ENCODE data around the gene CCDC186. TPM values are rescaled to one million over a fixed set of nuclear protein-coding genes. Genes with fewer than 3 reads are reported as not detected.
A peak's percentile ranks its signal among the peaks of the same experiment; 100 is the strongest.

The CCDC186 gene
- total and polyA plus RNA-seq, 10 donors = 3.0 to 48.6 (median 31.9) TPM

DNA sequence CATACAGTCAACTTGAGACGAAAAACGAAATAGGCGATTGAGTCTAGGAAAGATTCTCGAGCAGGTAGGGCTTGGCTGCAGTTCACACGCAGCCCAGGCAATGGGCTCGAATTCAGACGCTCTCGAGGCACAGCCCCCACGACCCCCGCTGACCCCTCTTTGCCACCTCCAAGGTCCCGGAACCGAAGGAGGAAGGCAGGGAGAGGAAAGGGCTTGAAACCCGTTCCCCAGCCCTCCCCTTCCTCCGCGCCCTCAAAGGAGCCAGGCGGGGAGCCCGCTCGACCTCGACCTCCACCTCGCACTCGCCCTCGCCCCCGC is 441 bp downstream of the CCDC186 start:
- no peak for TF ChIP-seq CTCF (IDR thresholded peaks at IDR 0.05 in 8 of 11, conservative IDR thresholded peaks at IDR 0.05 in 3 of 11)
- TF ChIP-seq POLR2AphosphoS5 (IDR thresholded peaks at IDR 0.05) = no peak
- no peak for TF ChIP-seq POLR2A (IDR thresholded peaks at IDR 0.05)
- Histone ChIP-seq H3K27ac (peak overlapping the region; percentile 89 to 97 (median 95)), H3K9me3 (peaks cover 0 to 10% (median 7%) of the 10 kb centered on the region in 8 donors), H3K36me3 (peaks cover 0 to 5% (median 0%) of the 10 kb centered on the region in 6 donors), H3K27me3 (replicated peaks in 1 of 7) (no peaks in the 10 kb centered on the region), H3K4me1 (peaks cover 8 to 50% (median 29%) of the 10 kb centered on the region in 6 donors), H3K4me3 (peak overlapping the region; percentile 64 to 89 (median 77))
- no peak for DNase-seq
- intact Hi-C loops (cut with DNase I; ENCODE audit: low total_unique reads) = no loop called here
- 0 to 2% (median 1%) methylated on average over 11 to 23 of the region's 23 CpGs for WGBS, 5 donors

- Histone ChIP-seq H3K27ac (peak overlapping the region; percentile 89 to 97 (median 95)), H3K9me3 (peaks cover 0 to 15% (median 10%) of the 10 kb centered on the region in 8 donors), H3K4me3 (peak overlapping the region; percentile 64 to 89 (median 77)), H3K27me3 (replicated peaks in 1 of 7) (no peaks in the 10 kb centered on the region), H3K4me1 (peaks cover 8 to 50% (median 29%) of the 10 kb centered on the region in 6 donors), H3K36me3 (peaks cover 0 to 6% (median 0%) of the 10 kb centered on the region in 6 donors)
- no peak for TF ChIP-seq CTCF (IDR thresholded peaks at IDR 0.05 in 8 of 11, conservative IDR thresholded peaks at IDR 0.05 in 3 of 11)
- TF ChIP-seq POLR2AphosphoS5 (IDR thresholded peaks at IDR 0.05) = no peak
- TF ChIP-seq POLR2A (IDR thresholded peaks at IDR 0.05) = no peak
- WGBS, 5 donors = 30 to 42% (median 34%) methylated on average over 9 of the region's 9 CpGs
- no peak for DNase-seq
- intact Hi-C loops (cut with DNase I; ENCODE audit: low total_unique reads) = no loop called here
Measured at GRCh38 chr10:114172776-114173602, 1.0 kb downstream of the CCDC186 start.

GRCh38 chr10:114172216-114172615 is 1.8 kb downstream of the CCDC186 start:
- peaks cover 0 to 14% (median 0%) of the 10 kb centered on the region in 6 donors for H3K36me3 ChIP-seq
- peaks cover 8 to 50% (median 29%) of the 10 kb centered on the region in 6 donors for H3K4me1 ChIP-seq
- H3K27me3 ChIP-seq (replicated peaks in 1 of 7) = no peaks in the 10 kb centered on the region
- peak overlapping the region; percentile 64 to 89 (median 77) for H3K4me3 ChIP-seq
- DNase-seq = no peak
- 60 to 79% (median 67%) methylated on average over 1 of the region's 1 CpG for WGBS, 5 donors
- no peak for TF ChIP-seq POLR2A (IDR thresholded peaks at IDR 0.05)
- no peak for TF ChIP-seq POLR2AphosphoS5 (IDR thresholded peaks at IDR 0.05)
- no peak for TF ChIP-seq CTCF (IDR thresholded peaks at IDR 0.05 in 8 of 11, conservative IDR thresholded peaks at IDR 0.05 in 3 of 11)
- H3K27ac ChIP-seq = peak overlapping the region in 7 of 8 donors; percentile 89 to 97 (median 95)
- intact Hi-C loops (cut with DNase I; ENCODE audit: low total_unique reads) = no loop called here
- H3K9me3 ChIP-seq = peaks cover 0 to 15% (median 10%) of the 10 kb centered on the region in 8 donors

- Histone ChIP-seq H3K27ac (no peak overlapping the region), H3K36me3 (peaks cover 0 to 21% (median 0%) of the 10 kb centered on the region in 6 donors), H3K4me1 (peaks cover 8 to 53% (median 26%) of the 10 kb centered on the region in 6 donors), H3K4me3 (no peak overlapping the region), H3K9me3 (peaks cover 0 to 15% (median 10%) of the 10 kb centered on the region in 8 donors), H3K27me3 (replicated peaks in 1 of 7) (no peaks in the 10 kb centered on the region)
- no peak for TF ChIP-seq POLR2AphosphoS5 (IDR thresholded peaks at IDR 0.05)
- TF ChIP-seq CTCF (IDR thresholded peaks at IDR 0.05 in 8 of 11, conservative IDR thresholded peaks at IDR 0.05 in 3 of 11) = no peak
- DNase-seq = no peak
- WGBS, 5 donors = 94 to 100% (median 97%) methylated on average over 3 of the region's 3 CpGs
- intact Hi-C loops (cut with DNase I; ENCODE audit: low total_unique reads) = no loop called here
Measured at GRCh38 chr10:114168450-114169009, 5.5 kb downstream of the CCDC186 start.
